Type B pancreatic cell (in vitro differentiated cells): Measurements from ENCODE around the gene PAM16. TPM values are rescaled to one million over a fixed set of nuclear protein-coding genes. Genes with fewer than 3 reads are reported as not detected.

Experiments used
- DNase-seq: peaks from one replicate; pipeline ENCODE4 v3.0.0; 2021; ENCODE audit warnings: mixed read lengths; ENCODE audit not compliant: unreplicated experiment; ENCODE audit errors: extremely low spot score
- H3K27ac Mint-ChIP-seq: 2 replicates; pipeline ENCODE4 v1.8.0; 2021; ENCODE audit warnings: mild to moderate bottlenecking, mixed read lengths
- H3K27me3 Mint-ChIP-seq: 2 replicates; pipeline ENCODE4 v1.8.0; 2021; ENCODE audit warnings: mixed read lengths
- H3K36me3 Mint-ChIP-seq: 2 replicates; pipeline ENCODE4 v1.8.0; 2021; ENCODE audit warnings: mixed read lengths
- H3K4me1 Mint-ChIP-seq: one replicate; pipeline ENCODE4 v1.8.0; 2021; ENCODE audit warnings: mixed read lengths; ENCODE audit not compliant: unreplicated experiment
- H3K4me3 Mint-ChIP-seq: 2 replicates; pipeline ENCODE4 v1.8.0; 2021; ENCODE audit warnings: mild to moderate bottlenecking, mixed read lengths
- H3K9me3 Mint-ChIP-seq: 2 replicates; pipeline ENCODE4 v1.8.0; 2021; ENCODE audit warnings: mixed read lengths
- CTCF ChIP-seq: fragments of 200-600 bp; sonication (generic); conservative IDR thresholded peaks from 2 replicates; pipeline ENCODE4 v1.5.0; 2021; ENCODE audit warnings: antibody characterized with exemption, mild to moderate bottlenecking
- total RNA-seq: library from RNA; stranded (reverse); gene quantifications from 2 replicates; pipeline ENCODE4 v1.2.1, GENCODE V29; 2021; ENCODE audit warnings: low replicate concordance

Gene PAM16
- total RNA-seq, 1 donor from 2014 or later = 39.3 TPM

GRCh38 chr16:4317532-4318450 lies 33.3 kb downstream of the PAM16 start:
- no peak for TF ChIP-seq CTCF
- no peak for DNase-seq
- Mint-ChIP-seq H3K9me3 (no peaks in the 10 kb centered on the region), H3K27me3 (peaks cover 10% of the 10 kb centered on the region), H3K4me3 (peak overlapping the region; percentile 80), H3K4me1 (peaks cover 11% of the 10 kb centered on the region), H3K27ac (peak overlapping the region; percentile 13), H3K36me3 (no peaks in the 10 kb centered on the region)

- DNase-seq = no peak
- no peaks in the 10 kb centered on the region for H3K36me3 Mint-ChIP-seq
- H3K27me3 Mint-ChIP-seq = peaks cover 10% of the 10 kb centered on the region
- no peak overlapping the region for H3K27ac Mint-ChIP-seq
- no peak for TF ChIP-seq CTCF
- H3K9me3 Mint-ChIP-seq = no peaks in the 10 kb centered on the region
- peak overlapping the region; percentile 84 for H3K4me3 Mint-ChIP-seq
- peaks cover 11% of the 10 kb centered on the region for H3K4me1 Mint-ChIP-seq
These were observed 34.1 kb downstream of the PAM16 start for GRCh38 chr16:4316864-4317531.

- no peak for TF ChIP-seq CTCF
- no peak for DNase-seq
- H3K27me3 Mint-ChIP-seq = peaks cover 10% of the 10 kb centered on the region
- H3K27ac Mint-ChIP-seq = no peak overlapping the region
- H3K4me3 Mint-ChIP-seq = peak overlapping the region; percentile 84
- H3K4me1 Mint-ChIP-seq = peaks cover 11% of the 10 kb centered on the region
- H3K9me3 Mint-ChIP-seq = no peaks in the 10 kb centered on the region
- no peaks in the 10 kb centered on the region for H3K36me3 Mint-ChIP-seq
These were observed 34.8 kb downstream of the PAM16 start for GRCh38 chr16:4316108-4316863.

- Mint-ChIP-seq H3K4me1 (peaks cover 11% of the 10 kb centered on the region), H3K4me3 (peak within 1 kb of the TSS; percentile 94), H3K27ac (peak within 1 kb of the TSS; percentile 92), H3K9me3 (no peaks in the 10 kb centered on the region), H3K36me3 (no peaks in the 10 kb centered on the region), H3K27me3 (peaks cover 10% of the 10 kb centered on the region)
- DNase-seq = no peak
- TF ChIP-seq CTCF = no peak
These were observed 35.7 kb downstream of the PAM16 start, which contains the start of gene GLIS2 for GRCh38 chr16:4315186-4316107. Gene GLIS2, plus strand, starts transcription at chr16:4316067. Its CDS starts 16,214 bp downstream, at chr16:4332281.
